PC-3 (cell line): Measurements from ENCODE around the gene CLASP1. TPM values are rescaled to one million over a fixed set of nuclear protein-coding genes. Genes with fewer than 3 reads are reported as not detected.
A peak's percentile ranks its signal among the peaks of the same experiment; 100 is the strongest.

ENCODE experiments used
- ATAC-seq: fragments of 200-7000 bp; cut with Tn5 transposase; 2 replicates; pipeline ENCODE4 v1.9.1; 2020; ENCODE audit warnings: mild to moderate bottlenecking, moderate library complexity
- Bru-seq: library from RNA; stranded (reverse); fragments of 400-500 nt; gene quantifications from one replicate; lab custom pipeline; 2021; lab: Mats Ljungman, UMichigan
- BruChase-seq, 2 experiments: library from RNA; stranded (reverse); fragments of 400-500 nt; gene quantifications; one replicate each; lab custom pipeline; 2021; lab: Mats Ljungman, UMichigan
- BruUV-seq: library from RNA; stranded (reverse); fragments of 400-500 nt; replicated peaks from 2 replicates; lab custom pipeline; 2021; lab: Mats Ljungman, UMichigan
- CTCF ChIA-PET: fragments of 300-600 bp; sonication (Branson Sonifier 250); formaldehyde crosslinking; loops from one replicate; lab custom pipeline; 2022; ENCODE audit warnings: antibody characterized with exemption; lab: Charles Lee
- POLR2A ChIA-PET: fragments of 300-600 bp; sonication (Branson Sonifier 250); formaldehyde crosslinking; loops from one replicate; lab custom pipeline; 2022; ENCODE audit warnings: antibody characterized with exemption; ENCODE audit not compliant: unreplicated experiment; lab: Charles Lee
- DNase-seq: peaks from one replicate; pipeline ENCODE4 v3.0.0-alpha.2; 2015
- H2AFZ ChIP-seq: fragments of 300-600 bp; sonication (generic); 2 replicates; pipeline ENCODE4 v1.6.0; 2016; ENCODE audit warnings: antibody characterized with exemption, low read length
- H3F3A ChIP-seq: fragments of 300-600 bp; sonication (generic); one replicate; pipeline ENCODE4 v1.6.0; 2017; ENCODE audit warnings: antibody characterized with exemption, low read length, control low read depth, mild to moderate bottlenecking; ENCODE audit not compliant: unreplicated experiment
- H3K27ac ChIP-seq: fragments of 300-600 bp; sonication (generic); 2 replicates; pipeline ENCODE4 v1.5.1; 2016; ENCODE audit warnings: mild to moderate bottlenecking, low read length
- H3K27me3 ChIP-seq: fragments of 300-600 bp; sonication (generic); 2 replicates; pipeline ENCODE4 v1.6.1; 2016; ENCODE audit warnings: low read length, mixed read lengths
- H3K36me3 ChIP-seq: fragments of 300-600 bp; sonication (generic); 2 replicates; pipeline ENCODE4 v1.6.1; 2016; ENCODE audit warnings: low read depth, mixed run types, low read length, mixed read lengths
- H3K4me1 ChIP-seq: fragments of 300-600 bp; sonication (generic); 2 replicates; pipeline ENCODE4 v1.5.1; 2016; ENCODE audit warnings: low read length; ENCODE audit not compliant: insufficient read depth
- H3K4me2 ChIP-seq: fragments of 300-600 bp; sonication (generic); 2 replicates; pipeline ENCODE4 v1.6.0; 2016; ENCODE audit warnings: low read length
- H3K4me3 ChIP-seq: fragments of 300-600 bp; sonication (generic); 2 replicates; pipeline ENCODE4 v1.5.1; 2016; ENCODE audit warnings: mild to moderate bottlenecking, low read length, mixed read lengths
- H3K79me2 ChIP-seq: fragments of 300-600 bp; sonication (generic); 2 replicates; pipeline ENCODE4 v1.6.1; 2017; ENCODE audit warnings: low read length, mixed read lengths
- H3K9ac ChIP-seq: fragments of 300-600 bp; sonication (generic); 2 replicates; pipeline ENCODE4 v1.6.0; 2016; ENCODE audit warnings: mild to moderate bottlenecking, low read length
- H3K9me2 ChIP-seq: fragments of 300-600 bp; sonication (generic); replicated peaks from 2 replicates; pipeline ENCODE4 v1.6.1; 2016; ENCODE audit warnings: mixed run types, low read length, mixed read lengths
- H3K9me3 ChIP-seq: fragments of 300-600 bp; sonication (generic); 2 replicates; pipeline ENCODE4 v1.6.1; 2016; ENCODE audit warnings: low read length, mixed read lengths
- H4K20me1 ChIP-seq: fragments of 300-600 bp; sonication (generic); 2 replicates; pipeline ENCODE4 v1.6.1; 2016; ENCODE audit warnings: low read length, mixed read lengths
- CTCF ChIP-seq: fragments of 300-600 bp; sonication (generic); conservative IDR thresholded peaks from 2 replicates; pipeline ENCODE4 v1.5.1; 2017; ENCODE audit warnings: antibody characterized with exemption, low read depth, mild to moderate bottlenecking, low read length
- EZH2 ChIP-seq: fragments of 300-600 bp; sonication (generic); IDR thresholded peaks from one replicate; pipeline ENCODE4 v1.6.1; 2017; ENCODE audit warnings: antibody characterized with exemption, mild to moderate bottlenecking, low read length; ENCODE audit not compliant: unreplicated experiment
- EZH2phosphoT487 ChIP-seq: fragments of 300-600 bp; sonication (generic); IDR thresholded peaks from 2 replicates; pipeline ENCODE4 v1.6.1; 2018; ENCODE audit warnings: mild to moderate bottlenecking, antibody characterized with exemption, low read length, borderline replicate concordance
- intact Hi-C: fragments of 100-400 bp; cut with micrococcal nuclease; formaldehyde crosslinking; loops from 2 replicates; pipeline ENCODE4 v1.9.0; 2023
- long read RNA-seq: library from polyadenylated mRNA; unstranded; transcript quantifications from one replicate; pipeline ENCODE4 v2.0.0, GENCODE V29; 2021; ENCODE audit not compliant: unreplicated experiment
- total RNA-seq: library from RNA; depleted of rRNA; stranded (reverse); fragments of >200 nt; gene quantifications from 2 replicates; pipeline ENCODE4 v1.2.3, GENCODE V29; 2014; rRNA removed

CLASP1 gene
- total RNA-seq (24.3 and 27.0 TPM in 2 replicates), Bru-seq, nascent RNA (percentile 87 among the genes with signal in this experiment), BruChase-seq, experiment 1, labeled RNA remaining after a 6-hour chase (percentile 77 among the genes with signal in this experiment), BruChase-seq, experiment 2, labeled RNA remaining after a 2-hour chase (percentile 82 among the genes with signal in this experiment)
- long read RNA-seq, partial matches to known transcripts, result 10 of 33 reads
- long read RNA-seq, other reads (novel, unspliced or antisense), result 23 of 33 reads

- ChIA-PET CTCF (interaction anchor here (1.0 kb wide), 1 partner anchor 118 kb away, joined by 7 read pairs; no protein-coding TSS in a partner anchor), POLR2A (interaction anchor here (0.7 to 1.2 kb wide), 2 partner anchors 59 to 118 kb away, joined by 4 to 5 read pairs; partner anchors contain the start of gene RNU4ATAC)
- H3K79me2 ChIP-seq, result peaks cover 77% of the 10 kb centered on the region
- no peaks in the 10 kb centered on the region for H3K36me3 ChIP-seq
- no peaks in the 10 kb centered on the region for H3K9me3 ChIP-seq
- H3K9ac ChIP-seq, result peak within 1 kb of the TSS; percentile 92
- DNase-seq (peak; percentile 24), ATAC-seq (peak; percentile 45)
- H3K27me3 ChIP-seq, result no peaks in the 10 kb centered on the region
- peak within 1 kb of the TSS; percentile 95 for H2AFZ ChIP-seq
- TF ChIP-seq EZH2phosphoT487 (no peak), CTCF (no peak), EZH2 (no peak)
- intact Hi-C loops, result loop anchor here (1.0 to 5.0 kb wide), 3 partner anchors 15 to 118 kb away; no protein-coding TSS in a partner anchor
- H3K4me1 ChIP-seq, result peaks cover 21% of the 10 kb centered on the region
- BruUV-seq, result no TSS peak
- peak within 1 kb of the TSS; percentile 85 for H3K27ac ChIP-seq
- no peaks in the 10 kb centered on the region for H3K9me2 ChIP-seq
- H4K20me1 ChIP-seq, result no peaks in the 10 kb centered on the region
- no peaks in the 10 kb centered on the region for H3F3A ChIP-seq
- peak within 1 kb of the TSS; percentile 87 for H3K4me3 ChIP-seq
- H3K4me2 ChIP-seq, result peak within 1 kb of the TSS; percentile 92
Measured at GRCh38 chr2:121649149-121649595, at the start of gene CLASP1. Gene CLASP1 (minus strand): TSS chr2:121649462. CDS start chr2:121605895, 43,567 bp downstream.

GRCh38 chr2:121698318-121698930 lies 49.2 kb upstream of the CLASP1 start:
- BruUV-seq, result no TSS peak
- H3K9me3 ChIP-seq, result no peaks in the 10 kb centered on the region
- no peaks in the 10 kb centered on the region for H3K36me3 ChIP-seq
- peaks cover 59% of the 10 kb centered on the region for H3K4me1 ChIP-seq
- no peaks in the 10 kb centered on the region for H3K27me3 ChIP-seq
- H3K4me2 ChIP-seq, result 0 out of 2 replicates have a peak overlapping the region, but pooled peaks have one; percentile 85
- H3K9me2 ChIP-seq, result no peaks in the 10 kb centered on the region
- TF ChIP-seq CTCF, result no peak
- H3F3A ChIP-seq, result no peaks in the 10 kb centered on the region
- CTCF ChIA-PET, result no interaction called here
- no peak for ATAC-seq
- H2AFZ ChIP-seq, result no peak overlapping the region
- no peaks in the 10 kb centered on the region for H4K20me1 ChIP-seq
- H3K4me3 ChIP-seq, result no peak overlapping the region
- intact Hi-C loops, result no loop called here
- POLR2A ChIA-PET, result no interaction called here
- H3K9ac ChIP-seq, result no peak overlapping the region
- no peak for DNase-seq
- H3K27ac ChIP-seq, result peak overlapping the region; percentile 95
- H3K79me2 ChIP-seq, result no peaks in the 10 kb centered on the region
